ENCODE results near the gene ZC3H15.

DNA sequence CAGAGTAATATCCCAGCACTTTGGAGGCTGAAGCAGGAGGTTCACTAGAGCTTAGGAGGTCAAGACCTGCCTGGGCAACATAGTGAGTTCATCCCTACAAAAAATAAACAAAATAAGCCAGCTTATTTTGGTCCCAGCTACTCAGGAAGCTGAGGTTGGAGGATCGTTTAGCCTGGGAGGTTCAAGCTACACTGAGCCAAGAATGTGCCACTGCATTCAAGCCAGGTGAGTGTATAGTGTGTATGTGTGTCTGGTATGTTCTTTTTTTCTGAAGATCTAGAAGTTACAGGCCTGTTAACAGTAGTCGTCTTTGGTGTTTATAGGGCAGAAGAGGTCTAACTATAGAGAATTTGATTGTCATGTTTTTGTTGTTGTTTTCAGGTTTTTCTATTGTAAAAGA lies 40.2 kb downstream of the ZC3H15 start:
- TF ChIP-seq CTCF (IDR thresholded peaks at IDR 0.05; ENCODE audit: low read depth, low read length, poor library complexity, severe bottlenecking): no peak
- TF ChIP-seq EZH2phosphoT487 (IDR thresholded peaks at IDR 0.05; ENCODE audit: borderline replicate concordance, low read length): no peak
